Bronchial smooth muscle cell (primary cell): Measurements from ENCODE around the gene SRPK3. TPM values are rescaled to one million over a fixed set of nuclear protein-coding genes. Genes with fewer than 3 reads are reported as not detected.

ENCODE experiments used
- total RNA-seq: library from RNA; depleted of rRNA; stranded (reverse); fragments of >200 nt; gene quantifications from 2 replicates; pipeline ENCODE4 v1.2.1, GENCODE V29; 2014

SRPK3 gene, protein sequence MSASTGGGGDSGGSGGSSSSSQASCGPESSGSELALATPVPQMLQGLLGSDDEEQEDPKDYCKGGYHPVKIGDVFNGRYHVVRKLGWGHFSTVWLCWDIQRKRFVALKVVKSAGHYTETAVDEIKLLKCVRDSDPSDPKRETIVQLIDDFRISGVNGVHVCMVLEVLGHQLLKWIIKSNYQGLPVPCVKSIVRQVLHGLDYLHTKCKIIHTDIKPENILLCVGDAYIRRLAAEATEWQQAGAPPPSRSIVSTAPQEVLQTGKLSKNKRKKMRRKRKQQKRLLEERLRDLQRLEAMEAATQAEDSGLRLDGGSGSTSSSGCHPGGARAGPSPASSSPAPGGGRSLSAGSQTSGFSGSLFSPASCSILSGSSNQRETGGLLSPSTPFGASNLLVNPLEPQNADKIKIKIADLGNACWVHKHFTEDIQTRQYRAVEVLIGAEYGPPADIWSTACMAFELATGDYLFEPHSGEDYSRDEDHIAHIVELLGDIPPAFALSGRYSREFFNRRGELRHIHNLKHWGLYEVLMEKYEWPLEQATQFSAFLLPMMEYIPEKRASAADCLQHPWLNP
- total RNA-seq, result 0.32 and 0.43 TPM in 2 replicates

GRCh38 chrX:153780678-153781427 is at the start of gene SRPK3:
SRPK3 (plus strand) TSS chrX:153781041; CDS start chrX:153781087, 46 bp downstream.

GRCh38 chrX:153763989-153764755 is 16.7 kb upstream of the SRPK3 start, which contains the start of gene PLXNB3:
PLXNB3 (plus strand) TSS chrX:153764249; CDS start chrX:153765536, 1,287 bp downstream.

GRCh38 chrX:153794018-153794896 is 13.4 kb downstream of the SRPK3 start, which contains the start of the genes IDH3G and SSR4:
IDH3G (minus strand) TSS chrX:153794375; CDS start chrX:153794326, 49 bp downstream.
SSR4 (plus strand) TSS chrX:153794668; CDS start chrX:153794688, 20 bp downstream.

GRCh38 chrX:153829799-153830639 is 49.2 kb downstream of the SRPK3 start, which contains the start of gene PDZD4:
PDZD4 (minus strand) TSS chrX:153830544; CDS start chrX:153830298, 246 bp downstream.

Other genes starting within 250 kb of the SRPK3 start
- gene CCNQ, start 181.9 kb upstream of the SRPK3 start, total RNA-seq, result 20.7 and 31.1 TPM in 2 replicates
- gene DUSP9, start 133.8 kb upstream of the SRPK3 start, total RNA-seq, result not detected in 2 replicates
- gene PNCK, start 107.2 kb upstream of the SRPK3 start, total RNA-seq, result 0.17 and 0.32 TPM in 2 replicates
- gene SLC6A8, start 93.1 kb upstream of the SRPK3 start, total RNA-seq, result 7.8 and 11.5 TPM in 2 replicates
- gene BCAP31, start 56.7 kb upstream of the SRPK3 start, total RNA-seq, result 116 and 155 TPM in 2 replicates
- 11.7 and 13.8 TPM in 2 replicates for gene ABCD1, start 56.2 kb upstream of the SRPK3 start, total RNA-seq
- 0.77 and 0.95 TPM in 2 replicates for gene PLXNB3, start 16.8 kb upstream of the SRPK3 start, total RNA-seq
- gene IDH3G, start 13.3 kb downstream of the SRPK3 start, total RNA-seq, result 62.1 and 72.8 TPM in 2 replicates
- 119 and 216 TPM in 2 replicates for gene SSR4, start 13.6 kb downstream of the SRPK3 start, total RNA-seq
- under 0.01 and 0.26 TPM in 2 replicates for gene PDZD4, start 49.5 kb downstream of the SRPK3 start, total RNA-seq
- gene L1CAM, start 105.1 kb downstream of the SRPK3 start, total RNA-seq, result 0.09 and 0.32 TPM in 2 replicates
- gene AVPR2, start 123.6 kb downstream of the SRPK3 start, total RNA-seq, result not detected in 2 replicates
- 0.52 and 3.6 TPM in 2 replicates for gene ARHGAP4, start 145.2 kb downstream of the SRPK3 start, total RNA-seq
- gene NAA10, start 154.0 kb downstream of the SRPK3 start, total RNA-seq, result 24.7 and 32.7 TPM in 2 replicates
- 1.1 and 3.0 TPM in 2 replicates for gene RENBP, start 163.6 kb downstream of the SRPK3 start, total RNA-seq
- gene HCFC1, start 190.8 kb downstream of the SRPK3 start, total RNA-seq, result 7.9 and 8.0 TPM in 2 replicates
- 6.6 and 6.8 TPM in 2 replicates for gene TMEM187, start 191.7 kb downstream of the SRPK3 start, total RNA-seq
- 28.7 and 31.8 TPM in 2 replicates for gene IRAK1, start 238.9 kb downstream of the SRPK3 start, total RNA-seq